LNCaP clone FGC (cell line): ENCODE data around the gene SS18L1.

ENCODE experiments used
- DNase-seq: peaks from one replicate; pipeline ENCODE4 v3.0.0-alpha.2; 2011; ENCODE audit warnings: low read depth
- H3K4me3 ChIP-seq: 2 replicates; pipeline ENCODE4 v1.5.1; 2011; ENCODE audit warnings: mild to moderate bottlenecking, low read depth, low read length, control low read depth
- CTCF ChIP-seq: IDR thresholded peaks from 2 replicates; pipeline ENCODE4 v1.5.1; 2012; ENCODE audit warnings: mild to moderate bottlenecking; ENCODE audit not compliant: control insufficient read depth, insufficient read depth; ENCODE audit errors: extremely low read depth

SS18L1 gene

GRCh38 chr20:62209850-62210495 is 66.4 kb downstream of the SS18L1 start:
- DNase-seq: no peak
- no peak for TF ChIP-seq CTCF

GRCh38 chr20:62210496-62210855 is 66.9 kb downstream of the SS18L1 start:
- no peak for DNase-seq
- TF ChIP-seq CTCF: no peak
- H3K4me3 ChIP-seq: no peak overlapping the region

More at GRCh38 chr20:62209850-62210495, 66.4 kb downstream of the SS18L1 start:
- no peak overlapping the region for H3K4me3 ChIP-seq

GRCh38 chr20:62211216-62211615 is 67.6 kb downstream of the SS18L1 start:
- no peak for DNase-seq
- H3K4me3 ChIP-seq: no peak overlapping the region
- no peak for TF ChIP-seq CTCF

GRCh38 chr20:62211769-62212288 is 68.3 kb downstream of the SS18L1 start:
- DNase-seq: no peak
- no peak for TF ChIP-seq CTCF
- H3K4me3 ChIP-seq: no peak overlapping the region

GRCh38 chr20:62212299-62212698 is 68.7 kb downstream of the SS18L1 start:
- no peak for TF ChIP-seq CTCF
- DNase-seq: no peak
- no peak overlapping the region for H3K4me3 ChIP-seq

GRCh38 chr20:62214067-62214466 is 70.5 kb downstream of the SS18L1 start:
- no peak for TF ChIP-seq CTCF
- DNase-seq: no peak
- no peak overlapping the region for H3K4me3 ChIP-seq
